ENCODE results near the gene MOB3B. TPM values are rescaled to one million over a fixed set of nuclear protein-coding genes. Genes with fewer than 3 reads are reported as not detected.

Gene MOB3B
- total and polyA plus RNA-seq, 10 of the 15 experiments (the other 5 are each of a cell fraction or from before 2014, with no cell fraction given), result 0.44 to 2.7 (median 0.91) TPM

- SMC1A ChIA-PET (ENCODE audit: uncharacterized antibody, unreplicated experiment), result interaction anchor here (0.7 to 1.4 kb wide), 3 partner anchors 27 to 535 kb away, joined by 3 to 4 read pairs (median 3); no protein-coding TSS in a partner anchor
- Histone ChIP-seq H3K79me2 (ENCODE audit: control insufficient read depth, insufficient read depth, low read length) (no peaks in the 10 kb centered on the region), H3K36me3 (ENCODE audit: control insufficient read depth in 2 of 2, insufficient read depth in 2 of 2, low read length in 1 of 2) (no peaks in the 10 kb centered on the region), H3K4me1 (ENCODE audit: control insufficient read depth, insufficient read depth, low read length) (no peaks in the 10 kb centered on the region), H3K9ac (ENCODE audit: control insufficient read depth, insufficient read depth, low read length) (no peak overlapping the region), H3K4me3 (no peak overlapping the region), H3K9me3 (replicated peaks; ENCODE audit: control insufficient read depth, insufficient read depth, low read length) (no peaks in the 10 kb centered on the region), H3K27ac (ENCODE audit: control insufficient read depth, insufficient read depth) (no peak overlapping the region), H4K20me1 (ENCODE audit: control insufficient read depth, insufficient read depth) (no peaks in the 10 kb centered on the region), H3K4me2 (ENCODE audit: control insufficient read depth, insufficient read depth) (no peak overlapping the region), H3K27me3 (replicated peaks in 1 of 2; ENCODE audit: control insufficient read depth in 2 of 2, insufficient read depth in 2 of 2, low read length in 1 of 2) (no peaks in the 10 kb centered on the region), H2AFZ (ENCODE audit: control insufficient read depth, low read depth, low read length) (peak overlapping the region; percentile 20; the same call in 1 of the 2 replicates)
- intact Hi-C loops (cut with micrococcal nuclease; ENCODE audit: unreplicated experiment) (loop anchor here (1.0 to 5.0 kb wide), 3 partner anchors 28 to 534 kb away; no protein-coding TSS in a partner anchor), in situ Hi-C loops (cut with MboI) (loop anchor here (5.0 to 10.0 kb wide), 2 partner anchors 244 to 532 kb away; no protein-coding TSS in a partner anchor)
- ATAC-seq (peak; percentile 72), DNase-seq (ENCODE audit: low read depth, low spot score) (no peak), FAIRE-seq (peak; percentile 74)
- RAD21 ChIA-PET (ENCODE audit: unreplicated experiment), result interaction anchor here (0.6 to 1.4 kb wide), 3 partner anchors 17 to 237 kb away, joined by 3 to 8 read pairs (median 4); no protein-coding TSS in a partner anchor
- POLR2A ChIA-PET, result no interaction called here
- WGBS (ENCODE audit: insufficient coverage, insufficient replicate concordance, low lambda C conversion rate, missing lambda C conversion rate), result 59% methylated on average over 12 of the region's 12 CpGs
- CTCF ChIA-PET, result interaction anchor here (0.6 to 3.1 kb wide), 16 partner anchors 12 to 1779 kb away, joined by 3 to 14 read pairs (median 4); partner anchors contain the start of gene CAAP1
- BruUV-seq (replicated peaks), result no TSS peak
- TF ChIP-seq, protein P1, sequence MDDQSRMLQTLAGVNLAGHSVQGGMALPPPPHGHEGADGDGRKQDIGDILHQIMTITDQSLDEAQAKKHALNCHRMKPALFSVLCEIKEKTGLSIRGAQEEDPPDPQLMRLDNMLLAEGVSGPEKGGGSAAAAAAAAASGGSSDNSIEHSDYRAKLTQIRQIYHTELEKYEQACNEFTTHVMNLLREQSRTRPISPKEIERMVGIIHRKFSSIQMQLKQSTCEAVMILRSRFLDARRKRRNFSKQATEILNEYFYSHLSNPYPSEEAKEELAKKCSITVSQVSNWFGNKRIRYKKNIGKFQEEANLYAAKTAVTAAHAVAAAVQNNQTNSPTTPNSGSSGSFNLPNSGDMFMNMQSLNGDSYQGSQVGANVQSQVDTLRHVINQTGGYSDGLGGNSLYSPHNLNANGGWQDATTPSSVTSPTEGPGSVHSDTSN (IDR thresholded peaks at IDR 0.05; ENCODE audit: insufficient replicate concordance, low read depth, low read length), result no peak
- TF ChIP-seq SUZ12 (IDR thresholded peaks at IDR 0.05; ENCODE audit: unreplicated experiment) (no peak), CBX5 (IDR thresholded peaks at IDR 0.05; ENCODE audit: low read depth) (no peak), NR2C1 (IDR thresholded peaks at IDR 0.05) (no peak), SIX5 (IDR thresholded peaks at IDR 0.05; ENCODE audit: low read depth, low read length, severe bottlenecking) (no peak), ELK1 (IDR thresholded peaks at IDR 0.05; ENCODE audit: low read depth, low read length) (no peak), RBBP5 (conservative IDR thresholded peaks at IDR 0.05) (no peak), STAT1 (conservative IDR thresholded peaks at IDR 0.05) (no peak)
- TF ChIP-seq, protein P2, sequence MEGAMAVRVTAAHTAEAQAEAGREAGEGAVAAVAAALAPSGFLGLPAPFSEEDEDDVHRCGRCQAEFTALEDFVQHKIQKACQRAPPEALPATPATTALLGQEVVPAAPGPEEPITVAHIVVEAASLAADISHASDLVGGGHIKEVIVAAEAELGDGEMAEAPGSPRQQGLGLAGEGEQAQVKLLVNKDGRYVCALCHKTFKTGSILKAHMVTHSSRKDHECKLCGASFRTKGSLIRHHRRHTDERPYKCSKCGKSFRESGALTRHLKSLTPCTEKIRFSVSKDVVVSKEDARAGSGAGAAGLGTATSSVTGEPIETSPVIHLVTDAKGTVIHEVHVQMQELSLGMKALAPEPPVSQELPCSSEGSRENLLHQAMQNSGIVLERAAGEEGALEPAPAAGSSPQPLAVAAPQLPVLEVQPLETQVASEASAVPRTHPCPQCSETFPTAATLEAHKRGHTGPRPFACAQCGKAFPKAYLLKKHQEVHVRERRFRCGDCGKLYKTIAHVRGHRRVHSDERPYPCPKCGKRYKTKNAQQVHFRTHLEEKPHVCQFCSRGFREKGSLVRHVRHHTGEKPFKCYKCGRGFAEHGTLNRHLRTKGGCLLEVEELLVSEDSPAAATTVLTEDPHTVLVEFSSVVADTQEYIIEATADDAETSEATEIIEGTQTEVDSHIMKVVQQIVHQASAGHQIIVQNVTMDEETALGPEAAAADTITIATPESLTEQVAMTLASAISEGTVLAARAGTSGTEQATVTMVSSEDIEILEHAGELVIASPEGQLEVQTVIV (IDR thresholded peaks at IDR 0.05; ENCODE audit: borderline replicate concordance, partially characterized antibody), result no peak
- TF ChIP-seq, protein P3, sequence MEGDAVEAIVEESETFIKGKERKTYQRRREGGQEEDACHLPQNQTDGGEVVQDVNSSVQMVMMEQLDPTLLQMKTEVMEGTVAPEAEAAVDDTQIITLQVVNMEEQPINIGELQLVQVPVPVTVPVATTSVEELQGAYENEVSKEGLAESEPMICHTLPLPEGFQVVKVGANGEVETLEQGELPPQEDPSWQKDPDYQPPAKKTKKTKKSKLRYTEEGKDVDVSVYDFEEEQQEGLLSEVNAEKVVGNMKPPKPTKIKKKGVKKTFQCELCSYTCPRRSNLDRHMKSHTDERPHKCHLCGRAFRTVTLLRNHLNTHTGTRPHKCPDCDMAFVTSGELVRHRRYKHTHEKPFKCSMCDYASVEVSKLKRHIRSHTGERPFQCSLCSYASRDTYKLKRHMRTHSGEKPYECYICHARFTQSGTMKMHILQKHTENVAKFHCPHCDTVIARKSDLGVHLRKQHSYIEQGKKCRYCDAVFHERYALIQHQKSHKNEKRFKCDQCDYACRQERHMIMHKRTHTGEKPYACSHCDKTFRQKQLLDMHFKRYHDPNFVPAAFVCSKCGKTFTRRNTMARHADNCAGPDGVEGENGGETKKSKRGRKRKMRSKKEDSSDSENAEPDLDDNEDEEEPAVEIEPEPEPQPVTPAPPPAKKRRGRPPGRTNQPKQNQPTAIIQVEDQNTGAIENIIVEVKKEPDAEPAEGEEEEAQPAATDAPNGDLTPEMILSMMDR (IDR thresholded peaks at IDR 0.05 in 2 of 3, conservative IDR thresholded peaks at IDR 0.05 in 1 of 3; ENCODE audit: control insufficient read depth in 2 of 3, extremely low read depth in 1 of 3, insufficient read depth in 1 of 3, low read depth in 3 of 3, low read length in 3 of 3), result peak; percentile 49 to 66 (median 64); a peak in 5 of 6 replicates
- TF ChIP-seq, protein P4, sequence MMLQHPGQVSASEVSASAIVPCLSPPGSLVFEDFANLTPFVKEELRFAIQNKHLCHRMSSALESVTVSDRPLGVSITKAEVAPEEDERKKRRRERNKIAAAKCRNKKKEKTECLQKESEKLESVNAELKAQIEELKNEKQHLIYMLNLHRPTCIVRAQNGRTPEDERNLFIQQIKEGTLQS (IDR thresholded peaks at IDR 0.05; ENCODE audit: borderline replicate concordance, extremely low read depth, low read depth, low read length), result no peak
These were observed 253.2 kb downstream of the MOB3B start for GRCh38 chr9:27276193-27277030.

All from GM12878 (cell line).